Measurements from ENCODE around the gene PRMT3. TPM values are rescaled to one million over a fixed set of nuclear protein-coding genes. Genes with fewer than 3 reads are reported as not detected.
"Not testable (repeated sequence)": the region's sequence is repeated elsewhere in the genome, so short reads cannot be mapped to it uniquely, and the experiment has no call there.

Gene PRMT3
- total RNA-seq, 1 donor from 2014 or later: 17.7 TPM

GRCh38 chr11:20551096-20551495 is 163.6 kb downstream of the PRMT3 start:
- H3K27me3 ChIP-seq: no peaks in the 10 kb centered on the region
- intact Hi-C loops (cut with DNase I): no loop called here
- no peaks in the 10 kb centered on the region for H3K4me1 ChIP-seq
- no peaks in the 10 kb centered on the region for H3K9me3 ChIP-seq
- TF ChIP-seq POLR2A (IDR thresholded peaks at IDR 0.05) (no peak), CTCF (IDR thresholded peaks at IDR 0.05) (no peak), POLR2AphosphoS5 (IDR thresholded peaks at IDR 0.05; ENCODE audit: insufficient read depth in 1 of 2, low read depth in 1 of 2) (no peak)
- no peaks in the 10 kb centered on the region for H3K36me3 ChIP-seq
- no peak for DNase-seq (ENCODE audit: extremely low spot score in 2 of 2)
- H3K27ac ChIP-seq: no peak overlapping the region
- no peak overlapping the region for H3K4me3 ChIP-seq

DNA sequence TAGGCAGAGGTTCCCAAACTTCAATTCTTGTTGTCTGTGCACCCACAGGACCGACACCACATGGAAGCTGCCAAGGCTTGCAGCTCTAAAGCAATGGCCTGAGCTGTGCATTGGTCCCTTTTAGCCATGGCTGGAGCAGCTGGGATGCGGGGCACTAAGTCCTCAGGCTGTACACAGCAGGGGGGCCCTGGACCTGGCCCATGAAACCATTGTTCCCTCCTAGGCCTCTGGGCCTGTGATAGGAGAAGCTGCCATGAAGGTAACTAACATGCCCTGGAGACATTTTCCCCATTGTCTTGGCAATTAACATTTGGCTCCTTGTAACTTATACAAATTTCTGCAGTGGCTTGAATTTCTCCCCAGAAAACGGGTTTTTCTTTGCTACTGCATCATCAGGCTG is 168.3 kb downstream of the PRMT3 start:
- TF ChIP-seq CTCF (IDR thresholded peaks at IDR 0.05) (no peak), POLR2A (IDR thresholded peaks at IDR 0.05) (no peak), POLR2AphosphoS5 (IDR thresholded peaks at IDR 0.05; ENCODE audit: insufficient read depth in 1 of 2, low read depth in 1 of 2) (no peak)
- Histone ChIP-seq H3K36me3 (no peaks in the 10 kb centered on the region), H3K27ac (no peak overlapping the region), H3K4me1 (no peaks in the 10 kb centered on the region), H3K27me3 (no peaks in the 10 kb centered on the region), H3K9me3 (no peaks in the 10 kb centered on the region), H3K4me3 (no peak overlapping the region)
- intact Hi-C loops (cut with DNase I): no loop called here
- DNase-seq (ENCODE audit: extremely low spot score in 2 of 2): no peak

DNA sequence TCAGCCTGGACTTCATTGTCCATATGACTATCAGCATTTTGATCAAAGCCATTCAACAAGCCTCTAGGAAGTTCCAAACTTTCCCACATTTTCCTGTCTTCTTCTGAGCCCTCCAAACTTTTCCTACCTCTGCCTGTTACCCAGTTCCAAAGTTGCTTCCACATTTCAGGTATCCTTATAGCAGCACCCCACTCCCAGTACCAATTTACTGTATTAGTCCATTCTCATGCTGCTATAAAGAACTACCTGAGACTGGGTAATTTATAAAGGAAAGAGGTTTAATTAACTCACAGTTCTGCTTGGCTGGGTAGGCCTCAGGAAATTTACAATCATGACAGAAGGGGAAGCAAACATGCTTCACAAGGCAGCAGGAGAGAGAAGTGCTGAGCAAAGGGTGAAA is 168.9 kb downstream of the PRMT3 start:
- H3K36me3 ChIP-seq; intact Hi-C loops (cut with DNase I); H3K4me1 ChIP-seq; H3K27me3 ChIP-seq; H3K4me3 ChIP-seq; H3K27ac ChIP-seq; H3K9me3 ChIP-seq; DNase-seq (ENCODE audit: extremely low spot score in 2 of 2): not testable (repeated sequence)

DNA sequence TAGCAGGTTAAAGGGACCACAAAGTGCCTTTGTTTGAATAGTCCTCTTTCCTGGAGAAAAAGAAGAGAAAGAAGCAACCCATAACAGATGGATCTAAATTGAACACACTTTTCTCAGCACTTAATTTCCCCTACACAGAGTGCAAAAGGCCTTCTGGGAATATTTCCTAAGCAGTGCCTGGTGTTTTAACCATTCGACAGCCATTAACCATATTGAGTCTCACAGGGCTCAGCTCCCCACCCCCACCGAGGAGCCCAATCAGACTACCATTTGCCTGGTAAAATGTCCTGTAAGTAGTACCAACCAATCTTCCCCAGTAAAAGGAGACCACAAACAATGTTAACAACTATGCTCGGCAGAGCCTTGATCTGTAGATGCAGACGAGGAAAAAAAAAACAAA is 171.2 kb downstream of the PRMT3 start:
- intact Hi-C loops (cut with DNase I): no loop called here
- DNase-seq (ENCODE audit: extremely low spot score in 2 of 2): no peak

More for the DNA sequence above, 171.2 kb downstream of the PRMT3 start:
- no peak overlapping the region for H3K27ac ChIP-seq
- H3K36me3 ChIP-seq: no peaks in the 10 kb centered on the region
- H3K27me3 ChIP-seq: no peaks in the 10 kb centered on the region
- TF ChIP-seq POLR2A (IDR thresholded peaks at IDR 0.05): no peak
- no peak for TF ChIP-seq POLR2AphosphoS5 (IDR thresholded peaks at IDR 0.05; ENCODE audit: insufficient read depth in 1 of 2, low read depth in 1 of 2)
- no peak for TF ChIP-seq CTCF (IDR thresholded peaks at IDR 0.05)
- no peaks in the 10 kb centered on the region for H3K9me3 ChIP-seq
- H3K4me3 ChIP-seq: no peak overlapping the region
- no peaks in the 10 kb centered on the region for H3K4me1 ChIP-seq

Other genes with a start within 250 kb of the PRMT3 start
- not detected for gene DBX1, start 227.2 kb upstream of the PRMT3 start, total RNA-seq
- gene HTATIP2, start 24.0 kb upstream of the PRMT3 start, total RNA-seq: 35.1 TPM
- gene SLC6A5, start 211.9 kb downstream of the PRMT3 start, total RNA-seq: not detected